ENCODE data around the gene PTGER3.

The PTGER3 gene

GRCh38 chr1:70930062-70930461, 117.6 kb downstream of the PTGER3 start:
- H3K9me3 Mint-ChIP-seq = peaks cover 0 to 4% of the 10 kb centered on the region in 2 donors

GRCh38 chr1:70922196-70922595, 125.4 kb downstream of the PTGER3 start:
- ATAC-seq (replicated peaks) (no peak), DNase-seq (no peak)
- peaks cover 0 to 6% of the 10 kb centered on the region in 2 donors for H3K9me3 Mint-ChIP-seq
- H3K4me1 Mint-ChIP-seq = no peaks in the 10 kb centered on the region
- H3K4me3 Mint-ChIP-seq = no peak overlapping the region
- H3K27me3 Mint-ChIP-seq = no peaks in the 10 kb centered on the region
- H3K36me3 Mint-ChIP-seq = no peaks in the 10 kb centered on the region
- no peak overlapping the region for H3K27ac Mint-ChIP-seq

More at GRCh38 chr1:70930062-70930461, 117.6 kb downstream of the PTGER3 start:
- Mint-ChIP-seq H3K36me3 (no peaks in the 10 kb centered on the region), H3K4me1 (no peaks in the 10 kb centered on the region), H3K27me3 (no peaks in the 10 kb centered on the region), H3K27ac (no peak overlapping the region), H3K4me3 (no peak overlapping the region)
- ATAC-seq (replicated peaks) (no peak), DNase-seq (no peak)
